AG04450 (cell line): Measurements from ENCODE around the gene NME5. TPM values are rescaled to one million over a fixed set of nuclear protein-coding genes. Genes with fewer than 3 reads are reported as not detected.

Experiments used
- polyA plus RNA-seq: library from polyadenylated mRNA; depleted of rRNA; stranded (reverse); fragments of >200 nt; gene quantifications from 2 replicates; pipeline ENCODE4 v1.2.3, GENCODE V29; 2011; rRNA removed
- small RNA-seq: library from RNA; depleted of rRNA; stranded (forward); fragments of <200 nt; gene quantifications from one replicate; pipeline ENCODE3, GENCODE V24; 2012; ENCODE audit warnings: low read depth; ENCODE audit not compliant: insufficient read length

The NME5 gene
- polyA plus RNA-seq, 1 experiment = 0.43 TPM

Small RNA genes within 50 kb of the gene (small RNA-seq; reads per million reads assigned to genes)
- not detected for gene RNU6-1148P
- not detected for gene RNU6-460P
- gene RNU6-888P = not detected

Other genes with a start within 250 kb of the NME5 start
- gene PKD2L2, start 250.0 kb downstream of the NME5 start, polyA plus RNA-seq = 0.09 TPM in 1 of 2 replicates, not detected in the other
- 19.0 and 25.0 TPM in 2 replicates for gene FAM13B, start 106.3 kb downstream of the NME5 start, polyA plus RNA-seq
- gene WNT8A, start 55.4 kb downstream of the NME5 start, polyA plus RNA-seq = not detected in 2 replicates
- gene BRD8, start 39.2 kb upstream of the NME5 start, polyA plus RNA-seq = 59.6 and 72.2 TPM in 2 replicates
- 21.8 and 25.4 TPM in 2 replicates for gene KIF20A, start 39.7 kb upstream of the NME5 start, polyA plus RNA-seq
- gene CDC23, start 73.9 kb upstream of the NME5 start, polyA plus RNA-seq = 30.4 and 38.1 TPM in 2 replicates
- gene GFRA3, start 135.2 kb upstream of the NME5 start, polyA plus RNA-seq = 0.11 TPM in 1 of 2 replicates, not detected in the other
- gene CDC25C, start 192.4 kb upstream of the NME5 start, polyA plus RNA-seq = 3.2 and 4.8 TPM in 2 replicates
- 35.6 and 35.9 TPM in 2 replicates for gene FAM53C, start 198.8 kb upstream of the NME5 start, polyA plus RNA-seq
- gene KDM3B, start 213.3 kb upstream of the NME5 start, polyA plus RNA-seq = 28.3 and 32.7 TPM in 2 replicates